Transverse colon (tissue), 3 donors: Measurements from ENCODE around the gene KCNN2.

Source experiments
- EP300 ChIP-seq: sonication (generic); formaldehyde crosslinking; IDR thresholded peaks from one replicate; pipeline ENCODE4 v1.6.1; 2017; ENCODE audit warnings: antibody characterized with exemption, low read depth
- TF ChIP-seq, protein P1 (sequence below), 5 experiments: fragments of 200-600 bp in 3 of 5; fragments of 450-650 bp in 2 of 5; sonication (generic) in 3 of 5; IDR thresholded peaks; 1 replicate in 2 of 5; 2 replicates in 3 of 5; pipeline ENCODE4 v1.5.1; 2016 to 2017; ENCODE audit warnings: antibody characterized with exemption in 5 of 5, inconsistent platforms in 3 of 5, mild to moderate bottlenecking in 2 of 5, moderate library complexity in 1 of 5

DNA sequence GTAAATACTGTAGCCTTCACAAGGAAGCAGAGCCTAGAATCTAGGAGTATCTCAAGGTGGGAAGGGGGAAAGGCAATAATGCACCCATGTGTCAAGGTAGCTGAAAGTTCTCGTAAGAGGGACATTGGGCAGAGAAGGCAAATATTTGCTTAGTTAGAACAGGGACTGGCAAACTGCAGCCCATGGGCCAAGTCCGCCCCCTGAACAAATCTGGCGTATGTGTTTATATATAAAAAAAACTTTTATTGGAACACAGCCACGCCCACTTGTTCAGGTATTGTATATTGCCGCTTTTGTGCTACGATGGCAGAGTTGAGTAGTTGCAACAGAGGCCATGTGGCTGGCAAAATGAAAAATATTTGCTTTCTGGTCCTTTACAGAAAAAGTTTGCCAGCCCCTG, 16.1 kb downstream of the KCNN2 start:
- TF ChIP-seq EP300 = no peak
- TF ChIP-seq, protein P1, sequence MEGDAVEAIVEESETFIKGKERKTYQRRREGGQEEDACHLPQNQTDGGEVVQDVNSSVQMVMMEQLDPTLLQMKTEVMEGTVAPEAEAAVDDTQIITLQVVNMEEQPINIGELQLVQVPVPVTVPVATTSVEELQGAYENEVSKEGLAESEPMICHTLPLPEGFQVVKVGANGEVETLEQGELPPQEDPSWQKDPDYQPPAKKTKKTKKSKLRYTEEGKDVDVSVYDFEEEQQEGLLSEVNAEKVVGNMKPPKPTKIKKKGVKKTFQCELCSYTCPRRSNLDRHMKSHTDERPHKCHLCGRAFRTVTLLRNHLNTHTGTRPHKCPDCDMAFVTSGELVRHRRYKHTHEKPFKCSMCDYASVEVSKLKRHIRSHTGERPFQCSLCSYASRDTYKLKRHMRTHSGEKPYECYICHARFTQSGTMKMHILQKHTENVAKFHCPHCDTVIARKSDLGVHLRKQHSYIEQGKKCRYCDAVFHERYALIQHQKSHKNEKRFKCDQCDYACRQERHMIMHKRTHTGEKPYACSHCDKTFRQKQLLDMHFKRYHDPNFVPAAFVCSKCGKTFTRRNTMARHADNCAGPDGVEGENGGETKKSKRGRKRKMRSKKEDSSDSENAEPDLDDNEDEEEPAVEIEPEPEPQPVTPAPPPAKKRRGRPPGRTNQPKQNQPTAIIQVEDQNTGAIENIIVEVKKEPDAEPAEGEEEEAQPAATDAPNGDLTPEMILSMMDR (IDR thresholded peaks at IDR 0.05) = no peak
